Lower leg skin (tissue), 3 donors: Measurements from ENCODE around the gene FAXDC2.

Experiments
- CTCF ChIP-seq, 3 donors: fragments of 450-650 bp; IDR thresholded peaks; one replicate each; pipeline ENCODE4 v1.5.1; 2016; ENCODE audit warnings: antibody characterized with exemption in 3 of 3, mild to moderate bottlenecking in 3 of 3, moderate library complexity in 2 of 3
- POLR2A ChIP-seq, 2 donors: fragments of 450-650 bp; IDR thresholded peaks; one replicate each; pipeline ENCODE4 v1.6.1; 2016 to 2017; ENCODE audit warnings: antibody characterized with exemption in 2 of 2, mild to moderate bottlenecking in 1 of 2, moderate library complexity in 1 of 2

GRCh38 chr5:154780128-154780527 lies 70.3 kb downstream of the FAXDC2 start:
- TF ChIP-seq CTCF (IDR thresholded peaks at IDR 0.05) (no peak), POLR2A (IDR thresholded peaks at IDR 0.05) (no peak)
